Glutamatergic neuron (in vitro differentiated cells): ENCODE data around the gene NARF. TPM values are rescaled to one million over a fixed set of nuclear protein-coding genes. Genes with fewer than 3 reads are reported as not detected.

Source experiments
- DNase-seq: peaks from one replicate; pipeline ENCODE4 v3.0.0; 2022
- H3K27ac Mint-ChIP-seq: one replicate; pipeline ENCODE4 v1.8.0; 2020; ENCODE audit warnings: mild to moderate bottlenecking, mixed read lengths, inconsistent platforms; ENCODE audit not compliant: unreplicated experiment
- H3K27me3 Mint-ChIP-seq: one replicate; pipeline ENCODE4 v1.8.0; 2020; ENCODE audit warnings: mild to moderate bottlenecking, moderate library complexity, mixed read lengths, inconsistent platforms; ENCODE audit not compliant: unreplicated experiment
- H3K36me3 Mint-ChIP-seq: one replicate; pipeline ENCODE4 v1.8.0; 2020; ENCODE audit warnings: mild to moderate bottlenecking, mixed read lengths, inconsistent platforms; ENCODE audit not compliant: unreplicated experiment
- H3K4me1 Mint-ChIP-seq: one replicate; pipeline ENCODE4 v1.8.0; 2020; ENCODE audit warnings: mild to moderate bottlenecking, low read depth, mixed read lengths, inconsistent platforms; ENCODE audit not compliant: unreplicated experiment
- H3K4me3 Mint-ChIP-seq: one replicate; pipeline ENCODE4 v1.8.0; 2020; ENCODE audit warnings: mild to moderate bottlenecking, mixed read lengths, inconsistent platforms; ENCODE audit not compliant: unreplicated experiment
- H3K9me3 Mint-ChIP-seq: one replicate; pipeline ENCODE4 v1.8.0; 2020; ENCODE audit warnings: mild to moderate bottlenecking, moderate library complexity, mixed read lengths, inconsistent platforms; ENCODE audit not compliant: unreplicated experiment
- total RNA-seq: library from RNA; stranded (reverse); fragmentation: NEBNext Ultra II Directional; extraction: Animal tissue kit (Norgen Biotek cat#: 25700); gene quantifications from one replicate; pipeline ENCODE4 v1.2.1, GENCODE V29; 2021; ENCODE audit not compliant: unreplicated experiment
- TF ChIP-seq, protein P1 (sequence below): fragments of 200-600 bp; sonication (generic); IDR thresholded peaks from one replicate; pipeline ENCODE4 v1.5.0; 2021; ENCODE audit not compliant: partially characterized antibody, unreplicated experiment

Gene NARF
- total RNA-seq, 1 donor from 2014 or later, result 177 TPM

- Mint-ChIP-seq H3K36me3 (peaks cover 4% of the 10 kb centered on the region), H3K4me1 (no peaks in the 10 kb centered on the region), H3K9me3 (no peaks in the 10 kb centered on the region), H3K4me3 (no peak overlapping the region), H3K27me3 (peaks cover 1% of the 10 kb centered on the region), H3K27ac (no peak overlapping the region)
- TF ChIP-seq, protein P1, sequence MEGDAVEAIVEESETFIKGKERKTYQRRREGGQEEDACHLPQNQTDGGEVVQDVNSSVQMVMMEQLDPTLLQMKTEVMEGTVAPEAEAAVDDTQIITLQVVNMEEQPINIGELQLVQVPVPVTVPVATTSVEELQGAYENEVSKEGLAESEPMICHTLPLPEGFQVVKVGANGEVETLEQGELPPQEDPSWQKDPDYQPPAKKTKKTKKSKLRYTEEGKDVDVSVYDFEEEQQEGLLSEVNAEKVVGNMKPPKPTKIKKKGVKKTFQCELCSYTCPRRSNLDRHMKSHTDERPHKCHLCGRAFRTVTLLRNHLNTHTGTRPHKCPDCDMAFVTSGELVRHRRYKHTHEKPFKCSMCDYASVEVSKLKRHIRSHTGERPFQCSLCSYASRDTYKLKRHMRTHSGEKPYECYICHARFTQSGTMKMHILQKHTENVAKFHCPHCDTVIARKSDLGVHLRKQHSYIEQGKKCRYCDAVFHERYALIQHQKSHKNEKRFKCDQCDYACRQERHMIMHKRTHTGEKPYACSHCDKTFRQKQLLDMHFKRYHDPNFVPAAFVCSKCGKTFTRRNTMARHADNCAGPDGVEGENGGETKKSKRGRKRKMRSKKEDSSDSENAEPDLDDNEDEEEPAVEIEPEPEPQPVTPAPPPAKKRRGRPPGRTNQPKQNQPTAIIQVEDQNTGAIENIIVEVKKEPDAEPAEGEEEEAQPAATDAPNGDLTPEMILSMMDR, result no peak
- no peak for DNase-seq
Observed at GRCh38 chr17:82480318-82480717, 21.8 kb downstream of the NARF start.

DNA sequence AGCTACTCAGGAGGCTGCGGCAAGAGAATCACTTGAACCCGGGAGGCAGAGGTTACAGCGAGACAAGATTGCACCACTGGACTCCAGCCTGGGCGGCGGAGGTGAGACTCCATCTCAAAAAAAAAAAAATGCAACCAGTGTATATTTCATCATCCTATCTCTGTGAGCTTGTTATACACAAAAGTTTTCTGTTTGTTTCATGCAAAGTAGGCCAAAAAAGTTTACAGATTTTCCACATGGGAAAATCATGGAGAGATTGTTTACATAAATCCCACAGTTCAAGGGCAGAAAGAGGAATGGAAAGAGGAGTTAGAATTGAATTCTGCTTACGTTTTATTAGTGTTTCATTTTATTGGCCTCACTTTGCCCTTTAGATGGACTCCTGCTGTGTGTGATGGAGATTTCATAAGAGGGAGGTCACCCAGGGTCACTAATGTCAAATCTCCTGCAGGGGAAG is 24.7 kb downstream of the NARF start:
- no peak for DNase-seq
- H3K27ac Mint-ChIP-seq, result no peak overlapping the region
- H3K9me3 Mint-ChIP-seq, result no peaks in the 10 kb centered on the region
- TF ChIP-seq, protein P1, result no peak
- peaks cover 4% of the 10 kb centered on the region for H3K36me3 Mint-ChIP-seq
- H3K27me3 Mint-ChIP-seq, result peaks cover 4% of the 10 kb centered on the region
- no peaks in the 10 kb centered on the region for H3K4me1 Mint-ChIP-seq
- no peak overlapping the region for H3K4me3 Mint-ChIP-seq

GRCh38 chr17:82483836-82484235 is 25.3 kb downstream of the NARF start:
- Mint-ChIP-seq H3K4me1 (no peaks in the 10 kb centered on the region), H3K27me3 (peaks cover 4% of the 10 kb centered on the region), H3K36me3 (peaks cover 4% of the 10 kb centered on the region), H3K27ac (no peak overlapping the region), H3K9me3 (no peaks in the 10 kb centered on the region), H3K4me3 (no peak overlapping the region)
- no peak for DNase-seq
- TF ChIP-seq, protein P1, result no peak

DNA sequence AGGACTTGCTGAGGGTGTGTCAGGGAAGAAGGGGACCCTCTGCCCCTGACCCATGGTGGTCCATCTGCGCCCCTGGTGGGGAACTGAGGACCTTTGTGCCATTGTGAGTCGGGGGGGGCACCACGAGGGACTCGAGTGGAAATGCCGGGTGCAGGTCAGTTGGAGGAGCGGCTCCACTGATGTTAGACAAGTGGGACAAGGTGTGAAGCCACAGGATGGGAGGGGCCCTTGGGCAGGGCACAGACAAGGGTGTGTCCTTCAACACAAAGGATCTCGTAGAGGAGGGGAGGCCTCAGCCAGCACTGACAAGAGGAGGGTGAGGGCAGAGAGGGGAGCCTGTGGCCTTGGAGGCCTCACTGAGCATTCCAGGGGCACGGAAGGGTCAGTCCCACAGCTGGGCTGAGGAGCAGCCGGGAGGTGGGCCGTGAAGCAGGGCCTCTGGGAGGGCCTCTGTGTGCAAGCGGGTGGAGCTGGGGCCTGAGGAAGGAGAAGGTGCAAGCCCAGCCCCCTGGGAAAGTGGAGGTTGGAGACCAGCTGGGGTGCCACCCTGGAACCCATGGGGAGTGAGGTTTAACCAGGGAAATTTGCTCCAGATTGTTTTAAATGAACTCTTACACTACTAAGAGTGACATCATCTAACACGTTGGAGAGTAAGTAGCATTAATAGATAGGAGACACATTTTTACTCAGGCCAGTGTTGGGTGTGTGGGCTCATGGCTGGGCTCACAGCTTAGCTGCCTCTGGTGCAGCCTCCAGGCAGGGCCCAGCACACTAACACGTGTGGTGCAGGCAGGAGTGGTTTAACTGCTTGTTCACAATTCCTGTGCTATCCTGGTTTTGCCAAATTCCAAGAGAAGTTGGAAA is 27.9 kb downstream of the NARF start:
- TF ChIP-seq, protein P1, result no peak
- no peak overlapping the region for H3K4me3 Mint-ChIP-seq
- peaks cover 4% of the 10 kb centered on the region for H3K36me3 Mint-ChIP-seq

DNA sequence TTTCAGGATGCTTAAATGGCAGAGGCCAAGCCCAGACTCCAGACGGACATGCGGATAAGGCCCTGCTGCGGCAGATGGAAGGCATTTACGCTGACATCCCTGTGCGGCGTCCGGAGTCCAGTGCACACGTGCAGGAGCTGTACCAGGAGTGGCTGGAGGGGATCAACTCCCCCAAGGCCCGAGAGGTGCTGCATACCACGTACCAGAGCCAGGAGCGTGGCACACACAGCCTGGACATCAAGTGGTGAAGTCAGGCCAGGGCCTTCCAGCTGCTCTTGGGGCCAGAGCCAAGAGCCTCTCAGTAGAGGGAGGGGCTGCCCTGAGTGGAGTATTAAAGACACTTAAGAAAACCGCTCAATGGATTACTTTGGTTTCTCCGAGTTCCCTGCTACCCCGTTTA is 29.4 kb downstream of the NARF start:
- no peak for DNase-seq
- H3K27me3 Mint-ChIP-seq, result peaks cover 7% of the 10 kb centered on the region
- TF ChIP-seq, protein P1, result no peak
- H3K36me3 Mint-ChIP-seq, result no peaks in the 10 kb centered on the region
- H3K4me3 Mint-ChIP-seq, result no peak overlapping the region
- peaks cover 5% of the 10 kb centered on the region for H3K4me1 Mint-ChIP-seq
- no peaks in the 10 kb centered on the region for H3K9me3 Mint-ChIP-seq
- H3K27ac Mint-ChIP-seq, result no peak overlapping the region

More for the DNA sequence above, 27.9 kb downstream of the NARF start:
- peaks cover 5% of the 10 kb centered on the region for H3K27me3 Mint-ChIP-seq
- no peak overlapping the region for H3K27ac Mint-ChIP-seq
- no peaks in the 10 kb centered on the region for H3K9me3 Mint-ChIP-seq
- DNase-seq, result no peak
- H3K4me1 Mint-ChIP-seq, result peaks cover 4% of the 10 kb centered on the region
